ENCODE data around the gene RTP5.
"Not testable (repeated sequence)": the region's sequence is repeated elsewhere in the genome, so short reads cannot be mapped to it uniquely, and the experiment has no call there.

The RTP5 gene

DNA sequence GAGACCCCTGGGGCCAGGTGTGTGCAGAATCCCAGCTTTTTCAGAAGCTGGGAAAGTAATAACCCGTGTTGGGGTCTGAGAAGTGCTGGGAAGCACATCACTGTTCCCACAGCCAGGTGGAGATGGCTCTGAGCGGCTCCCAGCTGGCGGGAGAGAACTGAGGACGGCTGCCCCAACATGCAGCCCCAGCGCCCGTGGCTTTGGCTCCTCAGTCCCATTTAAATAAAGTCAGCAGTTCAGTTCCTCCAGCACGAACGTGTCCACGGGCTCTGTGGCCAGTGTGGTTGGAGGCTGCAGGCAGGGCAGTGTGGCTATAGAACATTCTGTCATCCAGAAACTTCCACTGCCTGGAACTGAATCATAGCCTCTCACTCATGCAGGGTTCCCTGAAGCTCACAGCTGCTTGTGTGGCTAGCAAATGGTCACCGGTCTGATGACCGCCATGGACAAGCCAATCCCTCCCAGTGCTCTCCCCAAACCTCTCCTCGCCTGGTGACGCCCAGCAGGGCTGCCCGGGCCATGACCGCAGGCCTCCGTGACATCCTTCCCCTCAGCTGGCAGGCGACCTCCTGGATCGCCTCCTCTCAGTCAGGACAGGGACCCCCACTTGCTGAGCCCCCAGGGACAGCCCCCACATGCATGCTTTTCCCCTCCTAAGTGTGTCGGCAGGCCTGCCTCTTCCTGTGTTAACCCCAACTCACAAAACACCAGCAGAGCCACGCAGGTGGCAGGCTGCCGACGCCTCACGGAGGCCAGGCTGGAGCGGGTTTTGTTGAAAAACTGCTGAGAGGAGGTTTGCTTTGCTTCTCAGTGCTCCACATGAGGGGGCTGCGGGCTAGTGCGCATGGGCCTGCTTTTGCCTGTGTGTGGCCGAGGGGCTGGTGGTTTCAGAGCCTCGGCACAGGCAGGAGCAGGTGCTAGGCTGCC is 1.3 kb downstream of the RTP5 start:
- peak; percentile 42 for DNase-seq (ENCODE audit: low spot score)

DNA sequence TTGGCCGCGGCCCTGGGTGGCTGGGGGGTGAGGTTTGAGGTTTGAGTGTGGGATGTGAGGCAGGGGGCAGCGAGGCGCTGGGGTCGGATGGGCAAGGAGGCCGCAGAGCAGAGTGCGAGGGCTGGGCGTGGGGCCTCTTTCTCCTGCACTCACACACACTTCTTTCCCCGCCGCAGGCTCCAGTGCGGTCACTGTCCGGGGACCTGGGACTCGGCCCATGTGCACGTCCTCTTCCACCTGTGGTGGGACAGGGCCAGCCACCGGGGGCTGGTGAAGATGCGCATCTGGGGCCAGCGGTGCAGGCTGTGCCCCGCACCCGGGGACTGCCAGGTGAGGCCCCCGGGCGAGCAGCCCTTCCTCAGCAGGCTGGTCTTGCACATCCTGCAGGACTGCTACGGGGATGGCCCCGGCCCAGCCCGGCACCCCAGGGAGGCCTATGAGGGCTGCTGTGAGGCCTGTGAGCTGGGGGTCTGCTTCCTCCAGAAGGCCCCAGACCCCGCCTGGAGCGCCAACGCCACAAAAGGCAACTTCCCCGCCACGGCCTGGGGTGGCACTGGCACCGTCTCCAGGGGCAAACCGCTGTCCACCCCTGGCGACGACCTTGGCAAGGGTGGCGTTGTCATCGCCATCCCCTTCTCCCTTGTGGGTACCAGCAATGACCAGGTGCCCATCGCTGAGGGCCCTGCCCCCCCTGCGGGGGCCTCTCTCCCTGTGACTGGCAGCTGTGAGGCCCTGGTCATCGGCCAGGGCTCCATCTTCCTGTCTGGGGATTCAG is 2.2 kb downstream of the RTP5 start:
- DNase-seq (ENCODE audit: low spot score) = no peak

DNA sequence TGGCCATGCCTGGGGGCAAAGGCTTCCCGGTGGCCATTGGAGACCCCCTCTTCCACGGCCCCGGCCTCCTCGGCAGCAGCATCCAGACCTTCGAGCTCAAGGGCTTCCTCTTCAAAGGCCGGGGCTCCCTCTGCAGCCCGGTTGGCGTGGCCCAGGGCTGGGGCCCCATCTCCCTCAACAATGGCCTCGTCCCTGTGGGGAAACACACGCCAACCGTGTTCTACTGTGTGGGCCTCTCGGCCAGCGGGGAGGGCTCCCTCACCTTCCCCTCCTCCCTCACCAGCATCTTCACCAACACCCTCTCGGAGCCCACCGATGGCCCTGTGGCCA is 2.7 kb downstream of the RTP5 start:
- DNase-seq (ENCODE audit: low spot score) = no peak

DNA sequence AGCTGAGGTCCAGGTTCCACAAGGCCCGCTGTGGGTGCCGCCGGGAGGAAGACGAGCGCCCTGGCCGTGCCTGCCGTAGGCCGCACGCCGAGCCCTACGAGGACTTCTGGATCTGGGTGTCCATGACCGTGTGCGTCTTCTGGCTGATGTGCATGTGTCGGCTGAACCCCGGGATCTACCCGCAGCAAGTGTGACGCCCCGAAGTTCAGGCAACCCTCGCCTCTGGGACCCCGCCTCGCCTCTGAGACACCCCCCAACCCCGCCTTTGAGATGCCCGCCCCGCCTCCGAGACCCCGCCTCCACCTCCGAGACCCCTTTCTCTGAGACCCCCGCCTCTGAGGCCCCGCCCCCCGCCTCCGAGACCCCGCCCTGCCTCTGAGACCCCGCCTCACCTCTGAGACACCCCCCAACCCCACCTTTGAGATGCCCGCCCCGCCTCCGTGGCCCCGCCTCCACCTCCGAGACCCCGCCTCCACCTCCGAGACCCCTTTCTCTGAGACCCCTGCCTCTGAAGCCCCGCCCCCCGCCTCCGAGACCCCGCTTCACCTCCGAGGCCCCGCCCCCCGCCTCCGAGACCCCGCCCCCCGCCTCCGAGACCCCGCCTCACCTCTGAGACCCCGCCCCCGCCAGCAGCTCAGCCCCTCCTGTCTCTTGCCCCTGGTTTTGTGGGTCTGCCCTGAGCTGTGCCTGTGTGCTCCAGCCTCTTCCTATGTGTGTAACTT is 3.7 kb downstream of the RTP5 start:
- DNase-seq (ENCODE audit: low spot score) = no peak

DNA sequence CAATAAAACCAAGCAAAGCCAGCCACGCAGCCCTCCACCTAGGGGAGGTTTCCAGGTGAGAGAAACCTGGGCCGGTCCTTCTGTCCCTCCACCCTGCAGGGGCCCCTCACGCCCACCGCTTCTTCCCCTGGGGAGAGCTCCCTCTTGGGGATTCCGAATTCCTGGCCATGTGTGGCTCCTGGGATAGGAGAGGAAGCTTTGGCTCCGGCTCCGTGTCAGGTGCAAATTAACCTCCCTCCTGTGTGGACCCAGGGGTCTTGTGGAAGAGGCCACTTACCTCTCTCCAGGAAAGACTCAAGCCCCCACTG is 4.2 kb downstream of the RTP5 start:
- DNase-seq (ENCODE audit: low spot score) = no peak

DNA sequence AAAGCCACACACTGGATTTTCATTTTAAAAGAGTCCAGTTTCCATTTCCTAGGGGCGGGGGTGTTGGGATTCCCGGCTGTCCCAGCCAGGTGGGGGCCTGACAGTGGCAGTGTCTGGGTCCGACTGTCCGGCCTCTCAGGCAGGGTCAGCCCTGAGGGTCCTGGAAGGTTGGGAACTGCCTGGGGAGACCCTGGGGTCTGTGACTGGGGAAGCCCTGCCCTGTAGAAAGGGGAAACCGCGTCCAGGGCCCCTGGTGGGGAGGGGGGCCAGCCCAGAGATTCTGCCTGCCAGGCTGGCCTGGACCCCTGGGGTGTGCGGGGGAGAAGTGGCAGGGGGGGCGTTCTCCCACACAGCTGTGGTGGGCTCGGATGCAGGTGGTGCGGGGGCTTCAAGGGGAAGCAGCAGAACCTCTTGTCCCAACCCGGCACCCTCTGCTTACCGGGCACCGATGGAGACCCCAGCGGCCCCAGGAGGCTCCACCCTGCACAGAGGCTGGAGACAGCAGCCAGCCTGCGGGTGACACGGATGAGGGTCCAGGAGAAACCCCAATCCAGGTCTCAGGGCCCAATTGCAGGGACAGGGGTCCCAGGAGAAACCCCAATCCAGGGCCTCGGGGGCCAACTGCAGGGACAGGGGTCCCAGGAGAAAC is 4.9 kb downstream of the RTP5 start:
- no peak for DNase-seq (ENCODE audit: low spot score)

DNA sequence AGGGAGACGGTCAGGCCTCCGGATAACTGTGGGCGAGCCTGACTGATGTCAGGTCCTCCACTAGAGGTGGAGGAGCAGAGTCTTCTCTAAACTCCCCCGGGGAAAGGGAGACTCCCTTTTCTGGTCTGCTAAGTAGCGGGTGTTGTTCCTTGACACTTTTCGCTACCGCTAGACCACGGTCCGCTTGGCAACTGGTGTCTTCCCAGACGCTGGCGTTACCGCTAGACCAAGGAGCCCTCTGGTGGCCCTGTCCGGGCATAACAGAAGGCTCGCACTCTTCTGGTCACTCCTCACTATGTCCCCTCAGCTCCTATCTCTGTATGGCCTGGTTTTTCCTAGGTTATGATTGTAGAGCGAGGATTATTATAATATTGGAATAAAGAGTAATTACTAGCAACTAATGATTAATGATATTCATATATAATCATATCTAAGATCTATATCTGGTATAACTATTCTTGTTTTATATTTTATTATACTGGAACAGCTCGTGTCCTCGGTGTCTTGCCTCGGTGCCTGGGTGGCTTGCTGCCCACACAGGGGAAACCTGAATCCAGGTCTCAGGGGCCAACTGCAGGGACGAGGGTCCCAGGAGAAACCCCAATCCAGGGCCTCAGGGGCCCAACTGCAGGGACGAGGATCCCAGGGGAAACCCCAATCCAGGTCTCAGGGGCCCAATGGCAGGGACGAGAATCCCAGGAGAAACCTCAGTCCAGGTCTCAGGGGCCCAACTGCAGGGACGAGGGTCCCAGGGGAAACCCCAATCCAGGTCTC is 6.4 kb downstream of the RTP5 start:
- not testable (repeated sequence) for DNase-seq (ENCODE audit: low spot score)

DNA sequence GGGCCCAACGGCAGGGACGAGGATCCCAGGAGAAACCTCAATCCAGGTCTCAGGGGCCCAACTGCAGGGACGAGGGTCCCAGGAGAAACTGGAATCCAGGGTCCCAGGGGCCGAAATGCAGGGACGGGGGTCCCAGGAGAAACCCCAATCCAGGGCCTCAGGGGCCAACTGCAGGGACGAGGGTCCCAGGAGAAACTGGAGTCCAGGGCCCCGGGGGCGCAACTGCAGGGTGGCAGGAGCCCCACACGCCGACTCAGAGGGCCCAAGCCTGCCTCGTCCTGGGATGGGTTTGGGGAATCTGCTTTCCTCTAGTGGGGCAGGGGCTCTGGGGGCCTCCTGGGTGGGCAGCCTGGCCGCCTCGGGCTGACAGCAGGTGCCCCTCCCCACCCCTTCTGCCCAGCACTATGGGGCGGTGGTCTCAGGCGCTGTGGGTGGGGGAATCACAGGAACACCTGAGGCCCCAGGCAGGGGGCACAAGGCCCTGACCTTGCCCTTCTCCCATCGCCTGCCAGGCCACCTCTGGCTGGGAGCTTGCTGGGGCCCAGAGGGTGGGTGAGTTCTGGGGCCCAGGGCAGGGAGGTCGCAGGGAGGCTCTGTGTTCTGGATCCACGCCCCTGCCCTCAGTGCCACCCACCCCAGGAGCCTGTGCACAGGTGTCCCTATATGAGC is 7.1 kb downstream of the RTP5 start:
- no peak for DNase-seq (ENCODE audit: low spot score)

DNA sequence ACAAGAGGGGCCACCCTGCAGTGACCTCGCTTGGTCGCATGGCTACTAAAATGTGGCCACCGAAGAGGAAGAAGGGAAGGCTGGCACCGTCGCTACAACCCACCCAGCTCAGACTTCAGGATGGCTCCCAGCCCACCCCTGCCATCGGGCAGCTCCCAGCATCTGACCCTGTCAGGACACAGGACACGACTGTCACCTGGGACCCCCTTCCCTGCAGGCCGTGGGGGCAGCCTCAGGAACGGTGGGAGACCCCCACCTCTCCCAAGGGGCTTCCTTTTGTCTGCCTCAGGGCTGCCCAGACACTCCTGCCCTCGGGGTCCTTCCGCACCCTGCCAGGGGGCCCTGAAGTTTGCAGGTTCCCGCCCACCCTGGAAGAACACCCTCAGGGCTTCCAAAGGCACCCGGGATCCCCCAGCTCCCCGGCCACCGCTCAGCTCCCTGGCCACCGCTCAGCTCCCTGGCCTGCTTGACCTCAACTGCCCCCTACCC is 7.7 kb downstream of the RTP5 start:
- no peak for DNase-seq (ENCODE audit: low spot score)

DNA sequence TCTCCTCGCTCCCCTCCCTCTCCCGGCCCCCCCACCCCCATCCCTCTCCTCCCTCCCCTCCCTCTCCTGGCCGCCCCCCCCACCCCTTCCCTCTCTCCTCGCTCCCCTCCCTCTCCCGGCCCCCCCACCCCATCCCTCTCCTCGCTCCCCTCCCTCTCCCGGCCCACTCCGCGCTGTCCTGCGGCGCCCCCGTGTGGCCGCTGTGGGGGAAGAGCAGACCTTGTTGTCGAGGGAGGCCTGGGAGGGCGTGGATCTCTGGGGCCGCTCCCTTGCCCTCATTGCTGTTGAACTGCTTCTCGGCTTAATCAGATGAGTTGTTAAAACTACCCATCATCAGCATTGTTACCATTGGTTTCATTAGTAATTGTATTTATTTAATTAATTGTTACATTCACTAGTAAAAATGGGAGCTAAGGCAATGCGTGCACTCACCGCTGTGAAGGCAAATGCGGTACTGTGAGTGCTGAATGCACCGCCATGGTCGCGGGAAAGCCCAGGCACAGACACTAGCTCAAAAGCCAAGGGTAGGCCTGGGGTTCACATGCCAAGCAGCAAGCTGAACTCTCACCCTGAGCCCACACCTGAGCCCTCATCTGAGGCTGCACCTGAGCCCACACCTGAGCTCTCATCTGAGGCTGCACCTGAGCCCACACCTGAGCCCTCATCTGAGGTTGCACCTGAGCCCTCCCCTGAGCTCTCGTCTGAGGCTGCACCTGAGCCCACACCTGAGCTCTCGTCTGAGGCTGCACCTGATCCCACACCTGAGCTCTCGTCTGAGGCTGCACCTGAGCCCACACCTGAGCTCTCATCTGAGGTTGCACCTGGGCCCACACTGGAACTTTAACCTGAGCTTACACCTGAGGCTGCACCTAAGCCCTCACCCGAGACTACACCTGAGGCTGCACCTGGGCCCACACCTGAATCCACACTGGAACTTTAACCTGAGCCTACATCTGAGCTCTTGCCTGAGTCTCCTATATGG is 8.8 kb downstream of the RTP5 start:
- peak; percentile 79 for DNase-seq (ENCODE audit: low spot score)

DNA sequence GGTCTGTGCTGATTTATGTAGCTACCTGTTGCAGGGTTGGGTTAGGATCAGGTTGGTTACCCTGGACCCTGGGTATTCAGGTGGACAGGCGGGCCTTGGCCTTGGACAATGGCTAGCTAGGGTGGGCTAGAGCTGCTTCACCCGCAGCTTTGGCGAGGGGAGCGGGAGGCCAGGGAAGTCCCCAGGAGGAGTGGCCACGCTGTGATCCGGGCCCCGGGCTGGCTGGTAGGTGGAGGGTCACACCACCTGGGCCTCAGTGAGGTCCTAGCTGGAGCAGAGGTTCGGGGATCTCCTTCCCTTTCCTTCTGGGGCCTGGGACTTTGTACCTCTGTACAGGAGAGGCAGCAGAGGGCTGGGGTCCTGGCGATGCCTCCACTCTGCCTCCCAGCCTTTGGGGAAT is 9.8 kb downstream of the RTP5 start:
- no peak for DNase-seq (ENCODE audit: low spot score)

DNA sequence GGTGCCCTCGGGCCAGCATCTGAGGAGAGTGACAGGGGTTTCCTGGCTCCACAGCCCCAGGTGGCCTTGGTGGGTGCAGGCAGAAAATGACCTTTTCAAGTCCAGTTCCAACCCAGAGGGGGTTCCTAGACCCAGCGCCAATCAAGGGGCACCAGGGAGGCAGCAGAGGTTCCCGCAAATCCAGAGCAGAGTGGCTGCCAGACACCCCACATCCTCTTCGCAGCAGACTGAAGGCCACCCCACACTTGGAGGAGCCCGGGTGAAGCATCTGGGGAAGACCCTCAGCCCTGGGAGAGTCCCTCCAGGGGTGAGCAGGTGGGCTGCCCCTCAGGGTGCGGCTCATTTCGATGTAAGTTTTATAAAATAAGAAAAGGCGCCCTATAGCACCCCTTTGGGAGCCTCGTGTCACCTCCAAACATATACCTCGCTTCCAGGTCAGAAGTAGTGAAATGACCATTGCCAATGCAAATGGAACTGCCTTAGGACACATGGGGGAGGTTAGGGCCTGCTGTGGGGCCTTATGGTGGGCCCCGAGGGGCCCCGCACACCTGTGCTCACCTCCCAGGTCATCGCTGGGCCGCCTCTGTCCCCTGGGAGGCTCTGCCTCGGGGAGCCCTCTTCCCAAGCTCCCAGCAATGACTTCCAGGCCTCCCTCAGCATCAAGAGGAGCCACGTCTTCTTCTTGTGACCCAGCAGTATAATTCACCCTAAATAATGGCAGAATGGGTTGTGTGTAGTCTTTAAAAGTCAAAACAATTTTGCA is 11.0 kb downstream of the RTP5 start:
- no peak for DNase-seq (ENCODE audit: low spot score)

DNA sequence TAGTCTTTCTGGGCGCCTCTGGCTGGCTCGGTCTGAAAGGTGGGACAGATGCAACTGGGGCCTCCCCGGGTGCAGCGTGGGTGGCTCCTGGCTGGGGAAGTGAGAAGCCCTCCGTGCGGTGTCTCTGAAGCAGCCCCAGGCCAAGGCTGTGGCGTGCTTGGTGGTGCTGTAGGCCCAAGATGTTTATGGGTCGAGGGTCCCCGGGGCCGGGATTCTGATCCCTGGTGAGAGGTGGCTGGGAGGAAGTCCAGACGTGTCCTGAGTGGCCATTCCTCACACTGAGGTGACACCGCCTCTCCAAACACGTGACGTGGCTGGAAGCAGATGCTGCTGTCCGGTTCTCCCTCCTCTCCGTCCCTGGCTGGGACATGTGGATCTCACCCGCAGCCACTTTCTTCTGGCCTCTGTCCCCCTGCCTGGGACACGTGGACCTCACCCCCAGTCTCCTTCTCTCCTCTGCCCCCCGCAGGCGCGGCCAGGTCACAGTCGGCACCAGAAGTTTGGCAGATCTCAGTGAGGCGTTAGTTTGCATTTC is 12.6 kb downstream of the RTP5 start:
- DNase-seq (ENCODE audit: low spot score) = peak; percentile 27

DNA sequence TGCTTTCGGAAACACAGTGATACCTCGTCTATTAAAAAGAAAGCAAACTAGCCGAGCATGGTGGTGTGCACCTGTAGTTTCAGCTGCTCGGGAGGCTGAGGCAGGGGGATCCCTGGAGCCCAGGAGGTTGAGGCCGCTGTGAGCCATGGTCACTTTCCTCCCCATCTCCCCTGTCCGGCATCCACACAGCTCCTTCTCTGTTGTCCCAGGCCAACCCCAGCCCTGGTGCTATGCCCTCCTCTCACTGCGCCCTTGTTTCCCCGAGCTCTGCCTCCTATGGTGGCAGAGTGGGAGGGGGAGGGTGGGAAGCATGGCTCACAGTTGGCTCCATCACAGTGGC is 15.4 kb downstream of the RTP5 start:
- no peak for DNase-seq (ENCODE audit: low spot score)

DNA sequence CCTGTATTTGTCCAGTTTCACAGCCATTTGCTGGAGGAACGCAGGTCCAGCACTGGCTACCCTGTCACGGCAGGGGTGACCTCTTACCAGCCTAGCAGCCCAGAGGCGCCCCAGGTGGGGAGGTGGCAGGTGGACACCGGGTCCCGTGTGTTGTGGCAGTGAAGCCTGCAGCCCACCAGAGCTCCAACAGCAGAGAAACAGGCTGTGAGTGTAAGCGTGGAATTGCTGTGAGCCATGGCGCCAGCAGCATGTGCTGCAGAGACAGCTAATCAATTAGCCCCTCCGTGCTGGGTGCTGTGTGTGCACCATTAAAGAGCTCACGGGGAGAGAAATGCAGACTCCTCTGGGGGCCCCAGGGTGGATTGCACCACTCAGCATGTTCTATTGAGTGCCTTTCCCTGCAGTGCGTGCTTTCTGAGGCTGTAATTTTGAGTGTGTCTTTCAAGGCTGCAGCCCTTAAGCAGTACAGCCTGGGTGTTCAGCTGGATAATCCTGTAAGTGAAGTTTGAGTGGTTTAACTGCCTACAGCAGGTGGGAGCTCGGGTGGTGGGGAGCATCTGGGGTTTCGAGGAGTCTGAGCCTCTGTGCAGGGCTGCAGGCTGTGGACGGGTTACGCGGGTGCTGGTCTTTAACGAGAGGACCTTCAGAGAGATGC is 15.9 kb downstream of the RTP5 start:
- no peak for DNase-seq (ENCODE audit: low spot score)

DNA sequence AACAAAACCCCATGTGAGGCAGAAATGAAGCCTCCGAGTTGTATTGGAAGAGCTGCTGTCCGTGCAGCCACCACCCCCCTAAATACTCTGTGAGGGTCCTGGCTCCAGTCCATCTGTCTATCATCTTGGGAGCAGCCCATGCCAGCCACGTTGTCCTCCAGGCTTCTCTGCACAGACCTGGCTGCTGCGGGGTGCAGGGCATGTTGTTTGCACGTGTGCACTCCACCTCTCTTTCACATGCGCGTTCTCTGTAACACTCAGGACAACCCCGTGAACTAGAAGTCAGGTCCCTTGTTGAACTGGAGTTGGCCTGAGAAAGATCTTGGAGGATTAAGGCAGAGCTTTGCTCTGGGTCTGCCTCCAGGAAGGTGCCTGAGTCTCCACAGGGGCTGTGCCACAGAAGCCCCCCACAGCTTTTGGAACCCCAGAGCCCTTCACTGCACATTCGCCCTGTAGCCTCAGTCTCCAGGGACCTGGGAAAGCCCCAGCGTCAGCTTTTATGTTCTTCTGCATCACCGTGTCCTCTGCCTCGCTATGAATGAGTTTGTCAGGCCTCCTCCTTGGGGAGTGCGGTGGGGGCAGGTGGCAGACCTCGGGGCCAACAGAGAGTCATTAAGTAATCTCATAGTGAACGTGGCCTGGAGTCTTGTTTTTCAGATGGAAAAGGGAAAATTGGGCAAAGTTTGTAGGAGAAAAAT is 16.6 kb downstream of the RTP5 start:
- no peak for DNase-seq (ENCODE audit: low spot score)

DNA sequence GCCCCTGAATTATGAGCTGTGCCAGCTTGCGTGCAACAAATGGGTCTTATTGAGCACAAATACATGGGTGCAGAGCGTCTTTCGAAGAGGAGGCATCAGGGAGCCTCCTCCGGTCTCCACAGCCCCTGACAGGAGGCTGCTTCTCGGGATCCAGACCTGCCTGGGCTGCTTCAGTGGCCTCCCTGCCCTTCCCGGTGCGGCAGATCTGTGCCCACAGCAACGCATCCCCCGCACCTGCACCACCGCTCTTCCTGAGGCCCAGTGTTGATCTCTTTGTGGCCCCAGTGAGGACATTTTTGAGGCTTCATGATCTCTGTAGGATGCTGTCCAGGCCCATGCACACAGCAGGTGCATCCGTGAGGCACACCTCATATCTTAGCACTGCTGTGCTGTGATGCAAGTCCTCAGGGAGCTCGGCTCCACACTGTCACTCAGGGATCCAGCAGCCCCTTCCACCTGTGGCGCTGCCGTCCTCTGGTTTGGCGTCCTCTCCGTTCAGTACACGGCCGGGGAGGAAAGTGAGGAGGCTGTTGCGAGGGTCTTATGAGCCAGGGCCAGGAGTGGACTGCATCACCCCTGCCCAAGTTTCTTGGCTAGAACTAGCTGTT is 17.4 kb downstream of the RTP5 start:
- no peak for DNase-seq (ENCODE audit: low spot score)

Measured in CD4-positive, alpha-beta T cell treated with Interleukin-2 at 100 ng/mL for 4 hours (primary cell).